ENCODE data around the gene SND1. TPM values are rescaled to one million over a fixed set of nuclear protein-coding genes. Genes with fewer than 3 reads are reported as not detected.

SND1 gene
- total RNA-seq, 4 donors from 2014 or later = 70.8 to 141 (median 85.7) TPM

- H3K4me1 ChIP-seq = peaks cover 0 to 37% (median 13%) of the 10 kb centered on the region in 4 donors
- H3K27me3 ChIP-seq = no peaks in the 10 kb centered on the region
- no peaks in the 10 kb centered on the region for H3K9me3 ChIP-seq
- peaks cover 0 to 33% (median 0%) of the 10 kb centered on the region in 3 donors for H3K36me3 ChIP-seq
- H3K4me3 ChIP-seq = no peak overlapping the region
- no peak for DNase-seq (ENCODE audit: low spot score in 2 of 2)
- TF ChIP-seq CTCF (IDR thresholded peaks at IDR 0.05) (no peak), POLR2A (IDR thresholded peaks at IDR 0.05) (no peak), EP300 (IDR thresholded peaks at IDR 0.05) (no peak)
- 45 to 46% methylated on average over 3 of the region's 3 CpGs for WGBS, 2 donors
- H3K27ac ChIP-seq = no peak overlapping the region
These were observed 275.3 kb downstream of the SND1 start for GRCh38 chr7:127927348-127927696.

GRCh38 chr7:127928222-127928621, 276.2 kb downstream of the SND1 start:
- Histone ChIP-seq H3K4me3 (no peak overlapping the region), H3K4me1 (peaks cover 0 to 37% (median 13%) of the 10 kb centered on the region in 4 donors), H3K27me3 (no peaks in the 10 kb centered on the region), H3K9me3 (no peaks in the 10 kb centered on the region), H3K27ac (no peak overlapping the region), H3K36me3 (peaks cover 0 to 35% (median 0%) of the 10 kb centered on the region in 3 donors)
- no peak for DNase-seq (ENCODE audit: low spot score in 2 of 2)
- TF ChIP-seq CTCF (IDR thresholded peaks at IDR 0.05) (no peak), POLR2A (IDR thresholded peaks at IDR 0.05) (no peak), EP300 (IDR thresholded peaks at IDR 0.05) (no peak)
- 95 to 96% methylated on average over 3 of the region's 3 CpGs for WGBS, 2 donors

GRCh38 chr7:127928852-127929251, 276.9 kb downstream of the SND1 start:
- no peaks in the 10 kb centered on the region for H3K9me3 ChIP-seq
- peak overlapping the region in 1 of 4 donors; percentile 50 for H3K27ac ChIP-seq
- peaks cover 0 to 35% (median 0%) of the 10 kb centered on the region in 3 donors for H3K36me3 ChIP-seq
- whole genome bisulfite sequencing, 2 donors = 78 to 79% methylated on average over 6 of the region's 6 CpGs
- peaks cover 0 to 37% (median 13%) of the 10 kb centered on the region in 4 donors for H3K4me1 ChIP-seq
- H3K4me3 ChIP-seq = no peak overlapping the region
- no peaks in the 10 kb centered on the region for H3K27me3 ChIP-seq
- DNase-seq (ENCODE audit: low spot score in 2 of 2) = no peak
- no peak for TF ChIP-seq EP300 (IDR thresholded peaks at IDR 0.05)
- TF ChIP-seq CTCF (IDR thresholded peaks at IDR 0.05) = no peak
- no peak for TF ChIP-seq POLR2A (IDR thresholded peaks at IDR 0.05)

GRCh38 chr7:127930341-127931328, 278.6 kb downstream of the SND1 start:
- TF ChIP-seq EP300 (IDR thresholded peaks at IDR 0.05) (no peak), POLR2A (IDR thresholded peaks at IDR 0.05) (no peak), CTCF (IDR thresholded peaks at IDR 0.05) (no peak)
- no peak for DNase-seq (ENCODE audit: low spot score in 2 of 2)
- Histone ChIP-seq H3K36me3 (peaks cover 0 to 35% (median 0%) of the 10 kb centered on the region in 3 donors), H3K27me3 (no peaks in the 10 kb centered on the region), H3K27ac (peak overlapping the region in 1 of 4 donors; percentile 50), H3K9me3 (no peaks in the 10 kb centered on the region), H3K4me1 (peaks cover 0 to 37% (median 13%) of the 10 kb centered on the region in 4 donors), H3K4me3 (no peak overlapping the region)
- 79 to 81% methylated on average over 3 of the region's 3 CpGs for WGBS, 2 donors

- WGBS, 2 donors = 76 to 83% methylated on average over 1 of the region's 1 CpG
- no peak for DNase-seq (ENCODE audit: low spot score in 2 of 2)
These were observed 280.1 kb downstream of the SND1 start for GRCh38 chr7:127932076-127932475.

More at GRCh38 chr7:127932076-127932475, 280.1 kb downstream of the SND1 start:
- TF ChIP-seq CTCF (IDR thresholded peaks at IDR 0.05) (no peak), POLR2A (IDR thresholded peaks at IDR 0.05) (no peak), EP300 (IDR thresholded peaks at IDR 0.05) (no peak)
- Histone ChIP-seq H3K4me3 (no peak overlapping the region), H3K27me3 (no peaks in the 10 kb centered on the region), H3K36me3 (peaks cover 0 to 35% (median 0%) of the 10 kb centered on the region in 3 donors), H3K9me3 (no peaks in the 10 kb centered on the region), H3K27ac (no peak overlapping the region), H3K4me1 (peaks cover 0 to 43% (median 10%) of the 10 kb centered on the region in 4 donors)
